Mesendoderm (in vitro differentiated cells): ENCODE data around the gene FABP1.

Experiments
- DNase-seq: peaks from one replicate; pipeline ENCODE4 v3.0.0; 2013
- H2AK5ac ChIP-seq: 2 replicates; pipeline ENCODE4 v1.6.1; 2013; ENCODE audit warnings: low read length, inconsistent platforms
- H2BK120ac ChIP-seq: 2 replicates; pipeline ENCODE4 v1.6.1; 2013; ENCODE audit warnings: low read depth, mild to moderate bottlenecking, low read length, moderate library complexity, mixed read lengths
- H2BK15ac ChIP-seq: replicated peaks from 2 replicates; pipeline ENCODE4 v1.6.1; 2013; ENCODE audit warnings: low read depth, mild to moderate bottlenecking, moderate library complexity
- H2BK5ac ChIP-seq: 2 replicates; pipeline ENCODE4 v1.6.1; 2013; ENCODE audit warnings: low read length, inconsistent platforms
- H3K18ac ChIP-seq: 2 replicates; pipeline ENCODE4 v1.6.1; 2013; ENCODE audit warnings: mild to moderate bottlenecking, low read length, mixed read lengths
- H3K23ac ChIP-seq: one replicate; pipeline ENCODE4 v1.6.1; 2013; ENCODE audit warnings: low read length
- H3K27ac ChIP-seq: 2 replicates; pipeline ENCODE4 v1.5.1; 2013; ENCODE audit warnings: low read depth, mild to moderate bottlenecking, inconsistent platforms, low read length, moderate library complexity
- H3K27me3 ChIP-seq: 2 replicates; pipeline ENCODE4 v1.6.1; 2013; ENCODE audit warnings: low read length, control low read depth, mild to moderate bottlenecking, inconsistent platforms; ENCODE audit not compliant: insufficient read depth, poor library complexity
- H3K36me3 ChIP-seq: 2 replicates; pipeline ENCODE4 v1.6.1; 2013; ENCODE audit warnings: low read length, inconsistent platforms; ENCODE audit not compliant: control insufficient read depth, insufficient read depth
- H3K4ac ChIP-seq: one replicate; pipeline ENCODE4 v1.6.1; 2013; ENCODE audit warnings: low read depth, mild to moderate bottlenecking, low read length, moderate library complexity
- H3K4me1 ChIP-seq: 2 replicates; pipeline ENCODE4 v1.6.1; 2013; ENCODE audit warnings: low read depth, low read length, inconsistent platforms; ENCODE audit not compliant: control insufficient read depth
- H3K4me2 ChIP-seq: 2 replicates; pipeline ENCODE4 v1.6.1; 2013; ENCODE audit warnings: low read length
- H3K4me3 ChIP-seq: 2 replicates; pipeline ENCODE4 v1.5.1; 2013; ENCODE audit warnings: mild to moderate bottlenecking, low read length
- H3K56ac ChIP-seq: one replicate; pipeline ENCODE4 v1.6.1; 2013; ENCODE audit warnings: low read length
- H3K79me1 ChIP-seq: 2 replicates; pipeline ENCODE4 v1.6.1; 2013; ENCODE audit warnings: low read length, inconsistent platforms
- H3K79me2 ChIP-seq: 2 replicates; pipeline ENCODE4 v1.6.1; 2013; ENCODE audit warnings: mild to moderate bottlenecking, low read length; ENCODE audit not compliant: control insufficient read depth, insufficient read depth
- H3K9ac ChIP-seq: 2 replicates; pipeline ENCODE4 v1.6.1; 2013; ENCODE audit warnings: low read length, inconsistent platforms
- H4K5ac ChIP-seq: one replicate; pipeline ENCODE4 v1.6.1; 2013; ENCODE audit warnings: low read length
- H4K8ac ChIP-seq: one replicate; pipeline ENCODE4 v1.6.1; 2013; ENCODE audit warnings: low read depth, mild to moderate bottlenecking, control low read depth, low read length, moderate library complexity
- WGBS: extraction: QIAGEN DNeasy Blood & Tissue Kit; methylation state at CpG from one replicate; pipeline ENCODE4 v1.1.7; 2013; ENCODE audit warnings: low lambda C conversion rate, missing lambda C conversion rate; ENCODE audit not compliant: insufficient coverage; ENCODE audit errors: extremely low coverage; 5-methylcytosine and 5-hydroxymethylcytosine counted together

FABP1 gene

GRCh38 chr2:88144914-88145497 lies 17.1 kb upstream of the FABP1 start:
- no peak overlapping the region for H2BK5ac ChIP-seq
- no CpG with 5 or more reads among the region's 10 CpGs for WGBS
- no peaks in the 10 kb centered on the region for H3K79me1 ChIP-seq
- no peaks in the 10 kb centered on the region for H3K79me2 ChIP-seq
- H3K36me3 ChIP-seq: no peaks in the 10 kb centered on the region
- no peak overlapping the region for H4K5ac ChIP-seq
- H3K23ac ChIP-seq: no peak overlapping the region
- H3K18ac ChIP-seq: no peak overlapping the region
- H4K8ac ChIP-seq: no peak overlapping the region
- no peak overlapping the region for H2AK5ac ChIP-seq
- H3K27ac ChIP-seq: no peak overlapping the region
- no peak overlapping the region for H2BK120ac ChIP-seq
- H3K4me3 ChIP-seq: no peak overlapping the region
- no peaks in the 10 kb centered on the region for H3K4me1 ChIP-seq
- no peak overlapping the region for H3K4me2 ChIP-seq
- no peak overlapping the region for H3K9ac ChIP-seq
- no peak overlapping the region for H3K56ac ChIP-seq
- H3K4ac ChIP-seq: no peak overlapping the region
- peaks cover 2% of the 10 kb centered on the region for H3K27me3 ChIP-seq
- no peak overlapping the region for H2BK15ac ChIP-seq
- peak; percentile 12 for DNase-seq

GRCh38 chr2:88144271-88144670 lies 16.4 kb upstream of the FABP1 start:
- DNase-seq: no peak
- Histone ChIP-seq H3K23ac (no peak overlapping the region), H3K4ac (no peak overlapping the region), H4K8ac (no peak overlapping the region), H2AK5ac (no peak overlapping the region), H3K36me3 (no peaks in the 10 kb centered on the region), H3K18ac (no peak overlapping the region), H2BK15ac (no peak overlapping the region), H3K4me1 (no peaks in the 10 kb centered on the region), H3K4me3 (no peak overlapping the region), H4K5ac (no peak overlapping the region), H3K9ac (no peak overlapping the region), H3K27ac (no peak overlapping the region), H2BK120ac (no peak overlapping the region), H3K79me2 (no peaks in the 10 kb centered on the region), H2BK5ac (no peak overlapping the region), H3K79me1 (no peaks in the 10 kb centered on the region), H3K56ac (no peak overlapping the region), H3K4me2 (no peak overlapping the region), H3K27me3 (peaks cover 2% of the 10 kb centered on the region)
- WGBS: no CpG with 5 or more reads among the region's 1 CpG

GRCh38 chr2:88141952-88142351 lies 14.1 kb upstream of the FABP1 start:
- Histone ChIP-seq H3K36me3 (no peaks in the 10 kb centered on the region), H2BK120ac (no peak overlapping the region), H2BK15ac (no peak overlapping the region), H3K9ac (no peak overlapping the region), H3K4me2 (no peak overlapping the region), H3K27me3 (peaks cover 2% of the 10 kb centered on the region), H3K79me1 (no peaks in the 10 kb centered on the region), H2BK5ac (no peak overlapping the region), H3K4me1 (no peaks in the 10 kb centered on the region), H3K79me2 (no peaks in the 10 kb centered on the region), H3K27ac (no peak overlapping the region), H3K23ac (no peak overlapping the region), H4K5ac (no peak overlapping the region), H2AK5ac (no peak overlapping the region), H3K56ac (no peak overlapping the region), H3K4ac (no peak overlapping the region), H3K18ac (no peak overlapping the region), H4K8ac (no peak overlapping the region), H3K4me3 (no peak overlapping the region)
- WGBS: no CpG with 5 or more reads among the region's 2 CpGs
- DNase-seq: no peak

- no peak overlapping the region for H2BK5ac ChIP-seq
- no peak overlapping the region for H4K8ac ChIP-seq
- no peak overlapping the region for H3K4me3 ChIP-seq
- no peaks in the 10 kb centered on the region for H3K4me1 ChIP-seq
- no peak overlapping the region for H3K4me2 ChIP-seq
- H3K56ac ChIP-seq: no peak overlapping the region
- H3K4ac ChIP-seq: no peak overlapping the region
- no CpG with 5 or more reads among the region's 6 CpGs for WGBS
- H3K79me1 ChIP-seq: no peaks in the 10 kb centered on the region
- H2AK5ac ChIP-seq: no peak overlapping the region
- H3K27me3 ChIP-seq: peaks cover 2% of the 10 kb centered on the region
- H3K79me2 ChIP-seq: no peaks in the 10 kb centered on the region
- no peak overlapping the region for H3K23ac ChIP-seq
- H4K5ac ChIP-seq: no peak overlapping the region
- H2BK15ac ChIP-seq: no peak overlapping the region
- no peak overlapping the region for H3K27ac ChIP-seq
- H3K18ac ChIP-seq: no peak overlapping the region
- DNase-seq: no peak
- H3K36me3 ChIP-seq: no peaks in the 10 kb centered on the region
- no peak overlapping the region for H3K9ac ChIP-seq
- no peak overlapping the region for H2BK120ac ChIP-seq
Measured at GRCh38 chr2:88139804-88140203, 11.9 kb upstream of the FABP1 start.

GRCh38 chr2:88139203-88139702 lies 11.4 kb upstream of the FABP1 start:
- H2BK5ac ChIP-seq: no peak overlapping the region
- no peak overlapping the region for H4K5ac ChIP-seq
- no peak overlapping the region for H3K4me2 ChIP-seq
- H3K23ac ChIP-seq: no peak overlapping the region
- no peak overlapping the region for H3K56ac ChIP-seq
- no peaks in the 10 kb centered on the region for H3K79me1 ChIP-seq
- no peak overlapping the region for H4K8ac ChIP-seq
- H3K4ac ChIP-seq: no peak overlapping the region
- no peak overlapping the region for H2BK120ac ChIP-seq
- H3K36me3 ChIP-seq: no peaks in the 10 kb centered on the region
- no peak overlapping the region for H3K27ac ChIP-seq
- H2AK5ac ChIP-seq: no peak overlapping the region
- no peak overlapping the region for H3K18ac ChIP-seq
- H3K79me2 ChIP-seq: no peaks in the 10 kb centered on the region
- no peak overlapping the region for H3K4me3 ChIP-seq
- no peaks in the 10 kb centered on the region for H3K4me1 ChIP-seq
- WGBS: no CpG with 5 or more reads among the region's 2 CpGs
- peaks cover 2% of the 10 kb centered on the region for H3K27me3 ChIP-seq
- DNase-seq: no peak
- no peak overlapping the region for H3K9ac ChIP-seq
- H2BK15ac ChIP-seq: no peak overlapping the region

GRCh38 chr2:88137833-88138232 lies 10.0 kb upstream of the FABP1 start:
- no peak overlapping the region for H2BK120ac ChIP-seq
- H2AK5ac ChIP-seq: no peak overlapping the region
- H3K56ac ChIP-seq: no peak overlapping the region
- no peaks in the 10 kb centered on the region for H3K36me3 ChIP-seq
- H2BK5ac ChIP-seq: no peak overlapping the region
- no peak overlapping the region for H3K9ac ChIP-seq
- no peak overlapping the region for H3K4me3 ChIP-seq
- no peak overlapping the region for H4K8ac ChIP-seq
- no peaks in the 10 kb centered on the region for H3K27me3 ChIP-seq
- no peak overlapping the region for H3K18ac ChIP-seq
- H3K79me2 ChIP-seq: no peaks in the 10 kb centered on the region
- DNase-seq: no peak
- H4K5ac ChIP-seq: no peak overlapping the region
- no peak overlapping the region for H3K23ac ChIP-seq
- H3K79me1 ChIP-seq: no peaks in the 10 kb centered on the region
- H3K4me2 ChIP-seq: no peak overlapping the region
- no peak overlapping the region for H3K27ac ChIP-seq
- H3K4ac ChIP-seq: no peak overlapping the region
- no peaks in the 10 kb centered on the region for H3K4me1 ChIP-seq
- WGBS: no CpG with 5 or more reads among the region's 4 CpGs
- no peak overlapping the region for H2BK15ac ChIP-seq
